NOMO-1 treated with DMSO at 0.1 percent for 48 hours (cell line): ENCODE results near the gene KHDRBS2.

ENCODE experiments used
- DNase-seq: peaks from one replicate; lab custom pipeline; 2025; ENCODE audit not compliant: unreplicated experiment; lab: John Stamatoyannopoulos, UW

KHDRBS2 gene

DNA sequence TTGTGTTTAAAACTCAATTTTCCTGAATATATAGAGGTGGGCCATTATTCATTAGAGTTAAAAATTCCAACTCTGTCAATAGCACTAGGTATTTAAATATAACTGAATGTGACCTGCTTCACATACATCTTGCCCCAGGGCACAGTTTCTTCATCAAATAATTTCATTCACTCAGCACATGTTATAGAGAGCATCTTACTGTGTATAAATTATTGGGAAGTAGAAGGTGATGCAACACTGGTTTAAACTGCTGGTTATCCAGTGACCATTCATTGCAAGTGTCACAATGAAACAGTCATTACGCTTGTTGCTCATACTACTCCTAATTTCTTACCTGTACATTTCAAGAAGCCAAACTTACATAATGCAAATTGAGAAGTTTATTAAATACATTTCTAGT, 93.4 kb downstream of the KHDRBS2 start:
- DNase-seq, result no peak

DNA sequence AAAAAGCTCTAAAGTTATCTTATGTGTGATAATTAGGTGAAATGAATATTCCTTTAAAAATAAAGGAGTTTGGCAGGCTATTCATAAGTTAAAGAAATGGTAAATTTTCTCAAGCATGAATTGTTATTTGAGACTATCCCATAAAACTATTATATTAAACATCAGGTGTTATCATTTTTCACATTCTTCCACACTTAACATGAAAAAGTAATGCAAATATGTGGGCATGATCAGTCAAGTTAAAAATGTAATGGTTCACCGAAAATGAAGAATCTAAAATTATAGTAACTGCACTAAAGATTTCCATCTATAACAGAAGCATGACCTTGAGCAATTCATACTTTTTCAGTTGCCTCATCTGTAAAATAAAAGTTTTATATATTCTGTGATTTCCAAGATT, 110.8 kb downstream of the KHDRBS2 start:
- DNase-seq, result no peak

DNA sequence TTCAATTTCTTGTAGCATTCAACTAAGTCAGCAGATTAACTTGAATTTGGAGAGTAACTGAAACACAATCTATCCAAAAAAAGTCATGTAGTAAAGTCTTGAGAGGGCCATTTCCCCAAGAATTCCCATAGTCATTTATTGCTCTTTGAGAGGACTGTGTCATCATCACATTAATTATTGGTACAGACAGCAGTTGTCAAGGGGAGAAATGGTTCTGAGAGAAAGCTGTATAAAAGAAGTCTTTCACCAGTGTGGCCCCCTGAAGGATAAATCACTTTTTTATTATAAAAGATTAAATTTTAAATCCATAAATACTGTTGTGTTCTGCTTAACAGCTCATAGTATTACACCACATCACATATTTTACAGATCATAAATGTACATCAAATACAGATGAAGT, 111.5 kb downstream of the KHDRBS2 start:
- DNase-seq, result no peak

GRCh38 chr6:62167736-62168135, 118.3 kb downstream of the KHDRBS2 start:
- DNase-seq, result no peak

GRCh38 chr6:62162858-62163257, 123.2 kb downstream of the KHDRBS2 start:
- no peak for DNase-seq

GRCh38 chr6:62152796-62153195, 133.2 kb downstream of the KHDRBS2 start:
- no peak for DNase-seq

DNA sequence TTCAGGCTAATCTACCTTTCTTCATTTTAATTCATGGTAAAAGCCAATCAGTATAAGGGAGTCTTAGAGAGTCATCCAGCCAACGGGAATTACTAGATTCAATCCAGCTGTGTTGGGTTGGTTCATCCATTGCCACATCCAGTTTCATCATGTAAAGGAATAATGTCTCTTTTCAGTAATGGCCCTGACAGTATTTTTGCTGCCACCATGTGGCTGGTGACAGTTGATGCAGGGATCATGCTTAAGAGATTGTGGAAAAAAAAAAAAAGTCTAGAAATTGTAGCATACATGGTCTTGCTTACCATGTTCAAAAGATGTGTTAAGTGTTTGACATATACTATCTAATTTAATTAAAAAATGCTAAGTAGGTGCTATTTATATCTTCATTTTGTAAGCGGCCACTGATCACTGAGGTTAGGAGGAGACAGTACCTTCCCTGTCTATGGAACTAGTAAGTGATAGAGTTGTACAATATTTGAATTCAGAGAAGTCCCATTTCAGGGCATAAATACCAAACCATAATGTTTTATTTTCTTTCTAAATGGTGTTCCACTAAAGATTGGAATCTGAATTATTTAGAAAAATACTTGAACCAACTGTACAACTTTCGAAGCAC, 135.9 kb downstream of the KHDRBS2 start:
- peak; percentile 5 for DNase-seq

DNA sequence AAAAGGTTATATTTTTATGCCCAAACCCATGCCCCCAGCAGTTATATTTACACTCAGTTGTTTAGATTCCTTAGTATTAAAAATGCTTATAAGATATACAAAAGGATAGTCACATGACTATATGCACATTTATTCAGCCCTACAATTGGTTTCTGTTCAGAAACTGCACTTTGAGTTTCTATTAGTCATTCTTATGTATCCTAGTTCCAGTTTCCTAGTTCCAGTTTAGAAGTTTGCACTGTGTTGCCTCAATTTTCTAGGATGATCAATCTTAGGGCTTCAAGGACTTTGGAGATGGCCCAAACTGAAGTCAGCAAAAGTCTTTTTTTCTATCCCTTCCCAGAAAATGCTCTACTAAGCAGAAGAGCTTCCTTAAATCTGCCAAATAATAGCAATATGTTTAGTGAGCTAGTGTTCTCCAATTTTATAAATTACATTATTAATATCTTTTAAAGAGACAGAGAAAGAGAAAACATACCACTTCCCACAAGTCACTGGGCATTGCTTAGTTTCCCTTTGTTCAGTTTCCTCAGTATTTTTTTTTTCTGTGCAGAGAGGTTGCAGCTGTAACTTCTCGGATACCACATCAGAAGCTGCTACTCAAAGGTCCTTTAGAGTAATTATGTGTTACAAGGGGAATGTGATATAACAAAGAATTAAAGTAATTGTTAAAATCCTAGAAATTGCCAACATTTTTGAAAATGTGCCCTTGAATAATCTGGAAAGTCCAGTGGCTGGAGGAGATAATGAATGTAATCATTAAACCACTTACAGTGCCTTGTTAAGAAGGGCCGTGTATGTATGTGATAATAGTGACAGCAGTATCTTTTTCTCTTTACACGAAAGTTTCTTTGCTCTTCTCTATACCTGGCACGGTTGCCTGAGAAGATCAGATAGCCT, 138.8 kb downstream of the KHDRBS2 start:
- DNase-seq, result no peak

DNA sequence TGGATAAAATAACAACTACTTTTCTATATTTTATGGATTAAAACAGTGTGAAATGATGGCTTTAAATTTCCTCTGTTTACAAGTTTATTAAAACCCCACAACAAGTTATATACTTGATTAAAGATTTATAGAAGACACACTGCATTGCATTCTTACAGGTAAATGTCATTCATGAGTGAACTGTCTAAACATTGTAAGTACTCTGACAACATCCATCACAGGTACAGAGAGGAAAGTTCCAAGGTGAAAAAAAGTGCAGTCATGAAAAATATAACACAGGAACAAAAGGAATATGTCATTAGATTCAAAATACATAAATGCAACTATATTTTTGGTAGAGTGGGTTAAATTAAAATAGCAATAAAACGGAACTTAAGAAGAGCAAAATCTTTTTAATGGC, 156.9 kb downstream of the KHDRBS2 start:
- DNase-seq, result no peak

- no peak for DNase-seq
These were observed 166.6 kb downstream of the KHDRBS2 start for GRCh38 chr6:62119401-62119800.

- DNase-seq, result no peak
These were observed 182.7 kb downstream of the KHDRBS2 start for GRCh38 chr6:62103186-62103859.

- no peak for DNase-seq
These were observed 183.6 kb downstream of the KHDRBS2 start for GRCh38 chr6:62102387-62102786.

- DNase-seq, result no peak
These were observed 195.4 kb downstream of the KHDRBS2 start for GRCh38 chr6:62090442-62091229.

DNA sequence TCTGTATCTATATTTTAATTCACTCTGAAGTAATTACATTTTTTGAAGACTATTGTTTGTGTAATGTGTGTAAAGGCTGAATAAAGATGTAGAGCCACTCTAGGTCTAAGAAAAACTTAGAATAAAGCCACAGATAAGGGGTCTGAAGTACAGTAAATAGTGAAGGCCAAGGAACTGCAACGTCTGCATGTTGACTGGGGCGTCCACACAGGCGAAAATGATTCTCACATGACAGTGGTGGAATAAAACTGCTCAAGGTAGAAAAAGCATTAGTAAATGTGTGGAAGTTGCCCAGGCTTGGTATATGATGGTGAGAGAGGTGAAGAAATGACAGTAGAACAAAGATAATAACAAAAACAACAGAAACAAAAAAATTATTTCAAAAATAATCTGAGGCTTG, 196.2 kb downstream of the KHDRBS2 start:
- DNase-seq, result no peak

DNA sequence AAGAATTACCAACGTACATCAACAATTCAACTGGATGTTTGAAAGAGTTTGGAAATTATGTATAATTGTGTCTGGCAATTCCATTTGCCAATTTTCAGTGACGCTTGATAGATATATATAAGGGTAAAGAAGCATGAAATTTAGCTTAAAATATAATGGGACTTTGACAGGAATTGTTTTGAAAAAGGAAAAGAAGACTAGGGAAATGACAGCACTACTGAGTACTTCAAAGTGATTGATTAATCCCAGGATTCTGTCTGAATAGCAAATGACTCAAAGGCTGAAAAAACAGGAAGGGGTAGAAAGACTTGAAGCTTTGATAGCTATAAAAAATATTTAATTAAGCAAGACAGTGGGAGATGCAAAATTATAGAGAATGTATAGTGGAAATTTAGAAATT, 200.0 kb downstream of the KHDRBS2 start:
- no peak for DNase-seq

GRCh38 chr6:62075869-62076268, 210.2 kb downstream of the KHDRBS2 start:
- DNase-seq, result no peak

DNA sequence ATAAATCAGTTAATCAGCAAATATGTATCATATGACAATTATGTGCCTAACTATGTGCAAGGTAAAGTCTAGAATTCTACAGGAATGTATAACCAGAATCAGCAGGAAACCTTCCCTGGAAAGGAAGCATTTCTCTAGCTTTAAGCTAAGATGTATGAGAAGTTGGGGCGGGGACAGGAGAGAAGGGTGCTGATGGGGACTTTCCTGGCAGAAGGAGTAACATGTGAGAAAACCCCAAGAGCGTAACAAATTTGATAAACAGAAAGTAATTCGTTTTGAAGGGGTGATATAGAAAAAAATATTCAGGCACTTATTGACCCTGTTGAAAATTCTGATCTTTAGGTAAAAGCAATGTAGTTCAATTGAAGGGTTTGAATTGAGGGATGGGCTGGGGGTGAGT, 226.1 kb downstream of the KHDRBS2 start:
- no peak for DNase-seq

DNA sequence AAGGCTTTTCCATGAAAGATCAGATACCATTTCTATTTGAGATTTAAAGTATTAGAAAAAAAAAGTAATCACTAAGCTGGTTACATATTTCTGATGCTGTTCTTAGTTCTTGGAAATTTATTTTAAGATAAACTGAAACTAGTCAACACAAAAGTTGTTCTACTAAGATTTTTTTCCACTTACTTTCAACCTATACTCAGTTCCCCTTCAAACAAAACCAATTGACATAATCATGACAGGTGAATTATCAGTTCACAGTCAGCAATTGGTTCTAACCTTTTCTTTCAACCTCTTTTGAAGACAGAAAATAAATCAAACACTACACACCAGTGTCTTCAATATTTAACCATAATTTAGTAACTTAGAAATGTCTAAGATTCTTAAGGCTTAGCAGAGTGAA, 228.7 kb downstream of the KHDRBS2 start:
- no peak for DNase-seq

DNA sequence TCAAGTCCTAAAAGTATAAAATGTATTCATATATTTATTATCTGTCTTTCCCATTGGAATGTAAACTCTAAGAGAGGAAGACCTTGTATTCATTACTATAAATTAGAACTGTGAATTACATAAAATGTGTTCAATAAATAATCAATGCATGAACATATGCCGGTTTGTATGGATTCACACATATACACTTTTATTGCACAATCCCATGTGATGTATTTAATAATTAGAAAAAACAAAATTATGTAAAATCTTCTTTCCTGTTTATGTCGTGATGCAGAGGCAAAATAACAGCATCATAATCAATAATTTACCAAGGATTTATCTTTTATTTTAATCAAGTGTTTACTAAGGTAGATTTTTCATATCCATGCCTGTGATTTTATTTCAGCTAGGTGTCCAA, 240.5 kb downstream of the KHDRBS2 start:
- no peak for DNase-seq

DNA sequence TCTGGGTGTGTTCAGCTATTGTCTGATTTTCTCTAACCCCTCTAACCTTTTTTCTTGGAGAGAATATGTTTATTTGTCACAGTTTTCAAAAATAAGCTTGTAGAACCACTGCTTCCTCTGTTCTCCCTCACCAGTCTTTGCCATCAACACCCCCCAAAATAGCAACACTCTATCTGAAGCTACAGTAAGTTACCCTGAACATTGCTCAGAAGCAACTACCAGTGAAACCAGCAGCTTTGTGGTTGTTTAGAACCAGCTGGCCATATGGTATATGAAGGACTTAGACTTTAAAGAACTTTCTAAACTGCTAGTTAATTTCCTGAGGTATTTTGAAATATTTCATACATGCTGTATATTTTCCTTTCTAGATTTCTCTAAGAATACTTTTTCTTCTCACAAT, 242.9 kb downstream of the KHDRBS2 start:
- DNase-seq, result no peak

- DNase-seq, result no peak
These were observed 243.6 kb downstream of the KHDRBS2 start for GRCh38 chr6:62042429-62042828.
